Stimulated activated CD4-positive, alpha-beta T cell treated with anti-CD3 and anti-CD28 coated beads, Interleukin-4, amount 100 ng/mL, for 1 hour (primary cell): ENCODE results near the gene EXTL1.

Experiments
- DNase-seq: peaks from one replicate; pipeline ENCODE4 v3.0.0-alpha.2; 2020

The EXTL1 gene

DNA sequence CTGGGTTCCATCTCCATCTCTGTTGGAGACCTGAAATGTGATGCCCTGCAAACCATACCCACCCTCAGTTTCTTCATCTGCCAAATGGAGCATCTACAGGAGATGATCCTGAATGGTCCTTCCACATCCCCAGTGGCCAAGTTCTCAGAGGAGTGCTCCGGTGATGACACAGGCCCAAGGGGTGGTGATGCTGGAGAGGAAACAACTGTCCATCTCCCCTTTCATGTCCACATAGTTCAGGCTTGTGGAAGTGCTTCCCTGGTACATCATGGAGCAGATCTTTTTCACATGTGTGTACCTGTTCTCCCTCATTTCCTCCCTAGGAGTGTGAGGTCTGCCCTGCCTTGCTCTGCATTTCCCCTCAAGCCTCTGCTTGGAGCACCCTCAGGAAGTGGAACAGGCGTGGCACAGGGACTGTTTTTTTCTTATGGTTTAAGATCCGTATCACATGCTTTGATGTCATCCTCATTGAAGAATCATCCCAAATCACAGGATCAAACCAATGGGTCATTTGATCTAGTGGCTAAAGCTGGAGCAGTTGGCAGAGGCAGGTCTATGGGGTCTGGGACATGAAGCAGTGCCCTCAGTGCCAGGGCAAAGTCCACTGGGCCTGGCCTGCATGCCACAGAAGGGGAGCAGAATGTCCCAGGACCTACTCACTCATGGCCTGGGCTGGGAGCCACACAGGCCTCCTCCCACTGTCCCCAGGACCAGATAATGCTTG, 54.0 kb downstream of the EXTL1 start:
- no peak for DNase-seq

DNA sequence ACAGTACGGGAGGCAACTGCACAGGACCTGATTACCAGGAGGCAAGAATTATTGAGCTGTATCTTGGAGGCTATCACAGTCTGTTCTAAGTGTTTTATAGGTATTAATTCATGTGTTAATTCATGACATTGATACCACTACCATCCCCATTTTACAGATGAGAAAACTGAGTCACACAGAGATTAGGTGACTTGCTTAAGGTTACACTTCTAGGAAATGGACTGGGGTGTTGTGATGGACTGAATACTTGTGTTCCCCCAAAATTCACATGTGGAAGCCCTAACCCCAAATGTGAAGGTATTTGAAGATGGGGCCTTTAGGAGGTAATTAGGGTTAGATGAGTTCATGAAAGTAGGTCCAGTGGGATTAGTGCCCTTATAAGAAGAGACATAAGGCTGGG, 55.9 kb downstream of the EXTL1 start:
- DNase-seq: no peak

DNA sequence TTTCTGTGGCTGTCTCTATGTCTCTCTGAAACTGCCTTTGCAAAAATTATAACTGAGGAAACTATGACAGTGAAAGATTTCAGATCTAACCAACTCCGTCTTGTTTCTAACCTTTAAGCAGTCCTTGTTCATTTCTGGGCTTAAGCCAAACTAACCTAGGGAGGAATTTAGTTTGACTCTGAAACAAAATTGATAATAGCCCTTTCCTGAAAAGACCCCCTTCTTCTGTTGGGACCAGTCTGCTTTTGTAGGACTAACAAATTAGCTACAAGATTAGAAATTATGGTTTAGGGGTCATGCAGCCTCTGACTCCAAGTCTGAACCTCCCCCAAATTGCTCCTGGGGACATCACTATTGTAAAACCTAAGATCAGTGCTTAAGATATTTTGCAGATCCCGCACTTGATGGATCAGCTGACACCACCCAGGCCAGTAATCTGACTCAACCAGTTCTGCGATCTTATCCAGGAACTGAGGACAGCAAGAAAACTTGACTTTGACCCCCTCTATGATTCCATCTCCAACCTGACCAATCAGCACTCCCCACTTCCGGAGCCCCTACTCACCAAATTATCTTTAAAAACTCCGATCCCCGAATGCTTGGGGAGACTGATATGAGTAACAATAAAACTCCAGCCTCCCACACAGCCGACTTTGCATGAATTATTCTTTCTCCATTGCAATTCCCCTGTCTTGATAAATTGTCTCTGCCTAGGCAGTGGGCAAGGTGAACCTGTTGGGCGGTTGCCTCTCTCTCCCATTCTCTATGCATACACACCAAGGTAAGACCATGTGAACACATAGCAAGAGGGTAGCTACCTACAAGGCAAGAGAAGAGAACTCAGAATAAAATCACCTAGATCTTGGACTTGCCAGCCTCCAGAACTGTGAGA, 57.0 kb downstream of the EXTL1 start:
- DNase-seq: no peak

DNA sequence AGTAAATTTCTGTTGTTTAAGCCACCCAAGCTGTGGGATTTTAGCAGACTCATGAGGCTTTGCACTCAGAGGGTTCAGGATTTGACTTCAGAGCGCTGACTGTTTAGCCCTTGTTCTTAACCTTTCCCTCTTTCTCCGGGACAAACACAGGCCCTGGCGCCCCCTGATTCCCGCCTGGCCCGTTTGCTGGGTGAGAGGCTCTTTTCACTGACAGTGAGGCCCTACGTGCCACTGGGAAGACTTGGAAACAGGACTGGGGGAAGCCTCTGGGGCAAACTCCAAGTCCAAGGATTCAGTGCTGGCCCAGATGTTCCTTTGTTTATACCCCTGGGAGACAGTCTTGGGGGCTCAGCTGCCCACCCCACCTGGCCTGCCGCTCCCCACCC, 57.6 kb downstream of the EXTL1 start:
- DNase-seq: no peak

DNA sequence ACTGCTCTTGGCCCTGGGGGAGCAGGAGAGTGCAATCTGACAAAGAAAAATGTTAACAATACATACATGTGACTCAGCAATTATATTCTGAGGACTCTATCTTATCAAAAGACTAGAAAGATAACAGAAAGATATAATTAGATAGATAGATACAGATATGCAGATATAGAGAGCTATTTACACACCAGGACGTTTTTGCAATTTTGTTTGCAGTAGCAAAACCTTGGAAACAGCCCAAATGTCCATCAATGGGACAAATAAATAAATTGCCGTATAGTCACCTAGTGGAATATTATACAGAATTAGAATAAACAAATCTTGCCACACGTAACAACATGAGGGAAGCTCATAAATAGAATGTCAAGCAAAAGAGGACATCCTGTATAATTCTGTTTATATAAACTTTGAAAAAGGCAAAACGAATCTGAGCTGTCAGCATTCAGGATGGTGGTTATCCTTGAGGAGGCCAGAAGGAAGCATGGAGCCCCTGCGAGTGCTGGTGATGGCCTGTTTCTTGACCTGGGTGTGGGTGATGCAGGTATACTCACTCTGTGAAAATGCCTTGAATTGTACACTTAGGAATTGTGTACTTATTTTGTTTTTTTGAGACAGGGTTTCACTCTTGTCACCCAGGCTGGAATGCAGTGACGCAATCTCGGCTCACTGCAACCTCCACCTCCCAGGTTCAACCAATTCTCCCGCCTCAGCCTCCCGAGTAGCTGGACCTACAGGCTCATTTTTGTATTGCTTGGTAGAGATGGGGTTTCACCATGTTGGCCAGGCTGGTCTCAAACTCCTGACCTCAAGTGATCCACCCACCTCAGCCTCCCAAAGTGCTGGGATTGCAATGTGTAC, 58.6 kb downstream of the EXTL1 start:
- DNase-seq: no peak

GRCh38 chr1:26081267-26082019, 59.9 kb downstream of the EXTL1 start:
- DNase-seq: no peak

- DNase-seq: no peak
Observed at GRCh38 chr1:26082020-26082350, 60.4 kb downstream of the EXTL1 start.

- no peak for DNase-seq
Observed at GRCh38 chr1:26083208-26083607, 61.6 kb downstream of the EXTL1 start.

- no peak for DNase-seq
Observed at GRCh38 chr1:26084091-26084561, 62.6 kb downstream of the EXTL1 start.

DNA sequence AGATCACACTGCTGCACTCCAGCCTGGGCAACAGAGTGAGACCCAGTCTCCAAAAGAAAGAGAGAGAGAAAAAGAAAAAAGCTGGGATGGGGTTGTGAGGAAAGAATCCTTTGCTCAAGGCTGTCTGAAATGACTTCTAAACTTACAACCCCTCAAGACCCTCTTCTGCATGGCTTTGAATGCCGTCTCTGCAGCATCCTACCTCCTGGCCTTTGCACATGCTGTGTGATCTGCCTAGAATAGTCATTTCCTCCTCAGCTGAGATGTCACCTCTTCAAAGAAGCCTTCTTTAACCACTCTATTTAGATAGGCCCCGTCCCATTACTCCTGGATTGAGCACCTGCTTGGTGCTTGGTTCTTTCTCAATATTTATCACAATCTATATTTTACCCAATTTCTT, 63.3 kb downstream of the EXTL1 start:
- DNase-seq: no peak
